HCT116 (cell line): ENCODE data around the gene GIPR. TPM values are rescaled to one million over a fixed set of nuclear protein-coding genes. Genes with fewer than 3 reads are reported as not detected.

Experiments used
- EZH2 ChIP-seq: fragments of 200-600 bp; sonication (generic); IDR thresholded peaks from 2 replicates; pipeline ENCODE4 v1.6.1; 2017; ENCODE audit warnings: antibody characterized with exemption, mixed run types
- REST ChIP-seq: IDR thresholded peaks from 2 replicates; pipeline ENCODE4 v1.6.1; 2012; ENCODE audit warnings: low read depth
- ZBTB33 ChIP-seq: IDR thresholded peaks from 2 replicates; pipeline ENCODE4 v1.6.1; 2011; ENCODE audit warnings: mild to moderate bottlenecking, low read length, moderate library complexity; ENCODE audit not compliant: insufficient replicate concordance; ENCODE audit errors: extremely low read depth
- ZFX ChIP-seq: fragments of 450-650 bp; IDR thresholded peaks from 2 replicates; pipeline ENCODE4 v1.6.1; 2017
- total RNA-seq: library from RNA; stranded (reverse); gene quantifications from one replicate; pipeline ENCODE4 v1.2.1, GENCODE V29; 2021; ENCODE audit not compliant: unreplicated experiment

Gene GIPR
- total RNA-seq, 1 experiment from 2014 or later, result 14.1 TPM

GRCh38 chr19:45677351-45678230 lies 9.6 kb downstream of the GIPR start (continued):
- TF ChIP-seq REST (no peak), ZFX (no peak), EZH2 (no peak), ZBTB33 (no peak)
